Parathyroid adenoma (tissue), 2 donors: ENCODE results near the gene ALMS1.
"Not testable (repeated sequence)": the region's sequence is repeated elsewhere in the genome, so short reads cannot be mapped to it uniquely, and the experiment has no call there.

Experiments
- H2AFZ ChIP-seq: fragments of 300-600 bp; sonication (generic); one replicate; pipeline ENCODE4 v1.7.0; 2017; ENCODE audit warnings: antibody characterized with exemption, mild to moderate bottlenecking
- H3K27ac ChIP-seq: fragments of 300-600 bp; sonication (generic); one replicate; pipeline ENCODE4 v1.7.0; 2017
- H3K27me3 ChIP-seq: fragments of 300-600 bp; sonication (generic); one replicate; pipeline ENCODE4 v1.7.0; 2017; ENCODE audit warnings: low read length; ENCODE audit not compliant: control insufficient read depth, insufficient read depth
- H3K36me3 ChIP-seq: fragments of 300-600 bp; sonication (generic); one replicate; pipeline ENCODE4 v1.7.0; 2017; ENCODE audit warnings: low read length; ENCODE audit not compliant: control insufficient read depth, insufficient read depth
- H3K4me1 ChIP-seq: fragments of 300-600 bp; sonication (generic); one replicate; pipeline ENCODE4 v1.7.0; 2017; ENCODE audit warnings: control low read depth
- H3K4me2 ChIP-seq: fragments of 300-600 bp; sonication (generic); one replicate; pipeline ENCODE4 v1.7.0; 2017; ENCODE audit warnings: low read length
- H3K4me3 ChIP-seq: fragments of 300-600 bp; sonication (generic); one replicate; pipeline ENCODE4 v1.7.0; 2017; ENCODE audit warnings: low read depth, low read length
- H3K79me2 ChIP-seq: fragments of 300-600 bp; sonication (generic); one replicate; pipeline ENCODE4 v1.7.0; 2017; ENCODE audit warnings: control low read depth
- H3K9ac ChIP-seq: fragments of 300-600 bp; sonication (generic); one replicate; pipeline ENCODE4 v1.7.0; 2017; ENCODE audit warnings: mild to moderate bottlenecking
- H3K9me3 ChIP-seq: fragments of 300-600 bp; sonication (generic); one replicate; pipeline ENCODE4 v1.7.0; 2017; ENCODE audit warnings: low read length; ENCODE audit not compliant: control insufficient read depth
- CTCF ChIP-seq: fragments of 300-600 bp; sonication (generic); IDR thresholded peaks from one replicate; pipeline ENCODE4 v1.7.0; 2017; ENCODE audit warnings: antibody characterized with exemption, mild to moderate bottlenecking
- donor health status: primary hyperparathyroidism.

ALMS1 gene

GRCh38 chr2:73343992-73344391, 41.6 kb upstream of the ALMS1 start:
- H3K79me2 ChIP-seq, result no peaks in the 10 kb centered on the region
- H3K27ac ChIP-seq, result no peak overlapping the region
- H3K27me3 ChIP-seq, result no peaks in the 10 kb centered on the region
- no peak overlapping the region for H3K4me2 ChIP-seq
- no peak overlapping the region for H3K4me3 ChIP-seq
- no peaks in the 10 kb centered on the region for H3K4me1 ChIP-seq
- H3K9ac ChIP-seq, result no peak overlapping the region
- H3K36me3 ChIP-seq, result no peaks in the 10 kb centered on the region
- TF ChIP-seq CTCF, result no peak
- H3K9me3 ChIP-seq, result no peaks in the 10 kb centered on the region
- H2AFZ ChIP-seq, result no peak overlapping the region

GRCh38 chr2:73344747-73345146, 40.9 kb upstream of the ALMS1 start:
- not testable (repeated sequence) for H3K9me3 ChIP-seq, H3K27me3 ChIP-seq, H3K9ac ChIP-seq, H3K79me2 ChIP-seq, H3K4me2 ChIP-seq, H3K4me1 ChIP-seq, H2AFZ ChIP-seq, H3K4me3 ChIP-seq, H3K27ac ChIP-seq, H3K36me3 ChIP-seq

GRCh38 chr2:73350035-73350691, 35.5 kb upstream of the ALMS1 start:
- no peak for TF ChIP-seq CTCF
- no peaks in the 10 kb centered on the region for H3K4me1 ChIP-seq

GRCh38 chr2:73356097-73356496, 29.5 kb upstream of the ALMS1 start:
- Histone ChIP-seq H3K4me3 (no peak overlapping the region), H3K4me1 (no peaks in the 10 kb centered on the region), H3K36me3 (no peaks in the 10 kb centered on the region), H2AFZ (no peak overlapping the region), H3K27ac (no peak overlapping the region), H3K27me3 (no peaks in the 10 kb centered on the region), H3K9me3 (no peaks in the 10 kb centered on the region), H3K9ac (no peak overlapping the region), H3K79me2 (no peaks in the 10 kb centered on the region), H3K4me2 (no peak overlapping the region)
- no peak for TF ChIP-seq CTCF

More at GRCh38 chr2:73350035-73350691, 35.5 kb upstream of the ALMS1 start:
- no peak overlapping the region for H3K4me3 ChIP-seq
- no peak overlapping the region for H2AFZ ChIP-seq
- no peak overlapping the region for H3K27ac ChIP-seq
- H3K9ac ChIP-seq, result no peak overlapping the region
- no peaks in the 10 kb centered on the region for H3K27me3 ChIP-seq
- H3K36me3 ChIP-seq, result no peaks in the 10 kb centered on the region
- H3K9me3 ChIP-seq, result no peaks in the 10 kb centered on the region
- H3K79me2 ChIP-seq, result no peaks in the 10 kb centered on the region
- H3K4me2 ChIP-seq, result no peak overlapping the region

DNA sequence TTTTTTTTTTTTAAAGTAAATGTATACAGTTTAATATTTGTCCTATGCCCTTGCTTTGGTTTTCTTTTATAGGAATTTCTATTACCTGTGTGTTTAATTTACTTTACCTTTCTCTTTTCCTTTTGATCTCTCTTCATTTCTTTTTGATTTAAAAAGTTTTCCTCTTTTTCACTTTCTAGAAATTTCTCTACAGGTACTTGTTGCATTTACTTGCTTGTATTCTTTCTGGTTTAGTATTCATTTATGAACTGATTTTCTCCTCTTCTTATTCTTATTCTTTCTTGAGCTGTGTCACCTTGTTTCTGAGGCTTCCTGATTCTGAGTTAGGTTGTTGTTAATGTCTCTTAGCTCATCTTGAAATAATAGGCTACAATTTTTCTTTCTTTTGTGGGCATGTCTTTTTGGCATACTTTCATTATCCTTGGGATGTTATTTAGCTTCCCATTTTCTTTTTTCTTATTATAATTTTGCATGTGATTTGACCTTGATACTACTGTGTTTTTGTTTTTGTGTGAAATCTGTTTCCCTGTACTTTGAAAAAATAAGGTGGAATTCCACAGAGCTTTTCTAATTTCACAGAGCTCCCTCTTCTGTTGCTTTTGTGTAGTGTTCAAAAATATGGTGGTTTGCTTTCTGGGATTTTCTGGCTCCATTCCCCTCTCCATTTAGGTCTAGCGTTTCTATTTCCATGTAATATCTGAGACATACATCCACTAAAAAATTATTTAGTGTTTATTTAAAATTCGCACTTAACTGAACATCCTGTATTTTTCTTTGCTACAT, 25.5 kb upstream of the ALMS1 start:
- Histone ChIP-seq H3K79me2 (no peaks in the 10 kb centered on the region), H3K9ac (no peak overlapping the region), H3K27me3 (no peaks in the 10 kb centered on the region), H2AFZ (no peak overlapping the region), H3K4me1 (no peaks in the 10 kb centered on the region), H3K36me3 (no peaks in the 10 kb centered on the region), H3K9me3 (no peaks in the 10 kb centered on the region), H3K27ac (no peak overlapping the region), H3K4me3 (no peak overlapping the region), H3K4me2 (no peak overlapping the region)
- peak; percentile 17 for TF ChIP-seq CTCF
